ENCODE data around the gene KAT7.

Gene KAT7

GRCh38 chr17:49760296-49760695, 28.2 kb upstream of the KAT7 start:
- no peak for DNase-seq

GRCh38 chr17:49760932-49761558, 27.4 kb upstream of the KAT7 start:
- DNase-seq: no peak

- no peak for DNase-seq
These were observed 26.1 kb upstream of the KAT7 start for GRCh38 chr17:49762151-49762941.

GRCh38 chr17:49763735-49764558, 24.5 kb upstream of the KAT7 start, which contains the start of gene FAM117A:
TSS of gene FAM117A (minus strand) at chr17:49764131. CDS start at chr17:49764087, 44 bp downstream.
- peak; percentile 47 to 99 (median 96) for DNase-seq

- DNase-seq: no peak
These were observed 23.8 kb upstream of the KAT7 start for GRCh38 chr17:49764559-49765180.

GRCh38 chr17:49766918-49767530, 21.5 kb upstream of the KAT7 start:
- no peak for DNase-seq

GRCh38 chr17:49775546-49776260, 12.8 kb upstream of the KAT7 start:
- no peak for DNase-seq

- DNase-seq: peak in 2 of 56 donors; percentile 2 to 32
These were observed 11.8 kb upstream of the KAT7 start for GRCh38 chr17:49776551-49777300.

GRCh38 chr17:49777563-49777962, 10.9 kb upstream of the KAT7 start:
- DNase-seq: no peak

GRCh38 chr17:49779156-49779738, 9.2 kb upstream of the KAT7 start:
- DNase-seq: no peak

GRCh38 chr17:49779739-49780231, 8.7 kb upstream of the KAT7 start:
- DNase-seq: peak in 4 of 56 donors; percentile 7 to 39 (median 12)

GRCh38 chr17:49783071-49783715, 5.3 kb upstream of the KAT7 start:
- no peak for DNase-seq

- DNase-seq: no peak
These were observed 4.7 kb upstream of the KAT7 start for GRCh38 chr17:49783791-49784190.

GRCh38 chr17:49784636-49785035, 3.8 kb upstream of the KAT7 start:
- DNase-seq: no peak

- DNase-seq: peak in 29 of 56 donors; percentile 4 to 62 (median 27)
These were observed 500 bp upstream of the KAT7 start for GRCh38 chr17:49787884-49788477.

- DNase-seq: no peak
These were observed 730 bp downstream of the KAT7 start for GRCh38 chr17:49789243-49789578.

GRCh38 chr17:49793309-49793708, 4.8 kb downstream of the KAT7 start:
- DNase-seq: no peak

- DNase-seq: no peak
These were observed 6.9 kb downstream of the KAT7 start for GRCh38 chr17:49795372-49795771.
